Measurements from ENCODE around the gene CLDN5. TPM values are rescaled to one million over a fixed set of nuclear protein-coding genes. Genes with fewer than 3 reads are reported as not detected.

CLDN5 gene
- 100 to 1,000 TPM in 3 of 4 donors, 10 to 100 TPM in 1; 65.7 to 671 (median 224) TPM for total RNA-seq

DNA sequence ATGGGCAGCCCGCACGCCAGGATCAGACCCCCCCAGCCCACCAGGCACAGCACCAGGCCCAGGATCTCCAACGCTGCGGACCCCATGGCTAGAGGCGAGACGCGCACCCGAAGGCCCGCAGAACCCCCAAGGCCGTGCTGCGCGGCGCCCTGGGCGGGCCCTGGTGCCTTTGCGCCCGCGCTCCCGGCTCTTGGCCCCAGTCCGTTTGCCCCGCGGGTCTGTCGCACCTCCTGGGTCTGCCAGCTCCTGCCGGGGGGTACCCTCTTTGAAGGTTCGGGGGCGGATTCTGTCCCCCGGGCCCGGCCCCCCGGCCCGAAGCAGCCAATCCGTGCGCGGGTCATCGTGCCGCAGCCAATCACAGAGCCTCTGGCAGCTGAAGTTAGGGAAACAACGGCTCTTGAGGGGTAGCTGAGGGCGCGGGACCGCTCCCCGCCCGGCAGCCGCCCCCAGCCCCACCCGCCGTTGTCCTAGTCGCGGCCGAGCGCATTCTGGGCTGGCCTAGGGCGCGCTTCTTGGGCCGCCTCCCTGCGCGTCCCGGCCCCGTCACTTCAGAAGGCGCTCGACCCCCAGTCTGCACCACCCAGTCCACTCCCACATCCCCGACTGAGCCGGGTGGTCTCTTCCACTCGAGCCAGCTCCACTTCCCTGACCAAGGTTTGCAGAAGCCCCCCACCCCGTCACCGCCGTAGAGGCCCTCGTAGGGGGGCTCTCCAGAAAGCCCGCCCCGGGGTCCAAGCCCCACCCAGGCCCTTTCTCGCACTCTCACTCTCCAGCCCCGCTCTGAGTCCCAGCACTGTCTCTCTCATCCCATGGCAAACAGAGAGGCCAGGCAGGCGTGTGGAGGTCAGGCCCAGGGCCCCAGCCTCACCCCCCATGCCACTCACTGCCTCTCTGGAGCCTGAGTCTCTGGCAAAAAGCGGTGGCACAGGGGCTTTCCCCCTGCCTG, at the start of gene CLDN5:
Gene CLDN5, minus strand, starts transcription at position 241 of the 946 bp plus-strand sequence. Its CDS starts 155 bp downstream, at position 86.
- Histone ChIP-seq H3K4me3 (peak within 1 kb of the TSS; percentile 27 to 39), H3K27ac (peak within 1 kb of the TSS; percentile 59 to 83), H3K4me1 (peaks cover 0 to 9% of the 10 kb centered on the region in 2 donors), H3K27me3 (no peaks in the 10 kb centered on the region), H3K36me3 (no peaks in the 10 kb centered on the region), H3K9me3 (no peaks in the 10 kb centered on the region)
- intact Hi-C loops (cut with DNase I; ENCODE audit: low total_unique reads) = no loop called here
- peak; percentile 37 to 58 for DNase-seq
- TF ChIP-seq POLR2A (IDR thresholded peaks at IDR 0.05) = peak; percentile 45 to 69
- TF ChIP-seq, protein P1, sequence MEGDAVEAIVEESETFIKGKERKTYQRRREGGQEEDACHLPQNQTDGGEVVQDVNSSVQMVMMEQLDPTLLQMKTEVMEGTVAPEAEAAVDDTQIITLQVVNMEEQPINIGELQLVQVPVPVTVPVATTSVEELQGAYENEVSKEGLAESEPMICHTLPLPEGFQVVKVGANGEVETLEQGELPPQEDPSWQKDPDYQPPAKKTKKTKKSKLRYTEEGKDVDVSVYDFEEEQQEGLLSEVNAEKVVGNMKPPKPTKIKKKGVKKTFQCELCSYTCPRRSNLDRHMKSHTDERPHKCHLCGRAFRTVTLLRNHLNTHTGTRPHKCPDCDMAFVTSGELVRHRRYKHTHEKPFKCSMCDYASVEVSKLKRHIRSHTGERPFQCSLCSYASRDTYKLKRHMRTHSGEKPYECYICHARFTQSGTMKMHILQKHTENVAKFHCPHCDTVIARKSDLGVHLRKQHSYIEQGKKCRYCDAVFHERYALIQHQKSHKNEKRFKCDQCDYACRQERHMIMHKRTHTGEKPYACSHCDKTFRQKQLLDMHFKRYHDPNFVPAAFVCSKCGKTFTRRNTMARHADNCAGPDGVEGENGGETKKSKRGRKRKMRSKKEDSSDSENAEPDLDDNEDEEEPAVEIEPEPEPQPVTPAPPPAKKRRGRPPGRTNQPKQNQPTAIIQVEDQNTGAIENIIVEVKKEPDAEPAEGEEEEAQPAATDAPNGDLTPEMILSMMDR (IDR thresholded peaks at IDR 0.05) = no peak

DNA sequence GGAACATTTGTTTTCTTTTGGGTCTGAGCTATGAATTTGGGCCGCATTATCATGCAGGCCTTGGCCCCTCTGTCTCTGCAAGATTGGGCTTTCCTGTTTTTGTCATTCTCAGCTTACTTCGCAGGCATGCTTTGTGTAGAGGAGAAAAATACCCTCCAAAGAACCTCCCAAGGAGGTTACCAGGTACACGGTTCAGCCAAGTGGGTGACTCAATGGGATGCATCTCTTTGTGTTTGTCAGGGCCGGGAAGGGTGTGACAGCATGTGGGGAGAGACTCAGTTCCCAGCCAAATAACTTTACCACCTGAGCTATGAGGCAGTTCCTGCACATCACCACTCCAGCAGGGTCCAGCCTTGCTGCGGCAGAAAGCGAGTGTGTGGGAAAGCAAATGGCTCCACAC, 47.8 kb upstream of the CLDN5 start:
- intact Hi-C loops (cut with DNase I; ENCODE audit: low total_unique reads) = loop anchor here (10.0 kb wide), 1 partner anchor 57 kb away; no protein-coding TSS in a partner anchor
- H3K27ac ChIP-seq = peak overlapping the region in 1 of 2 donors; percentile 17
- no peaks in the 10 kb centered on the region for H3K4me1 ChIP-seq
- DNase-seq = no peak
- no peaks in the 10 kb centered on the region for H3K27me3 ChIP-seq
- TF ChIP-seq POLR2A (IDR thresholded peaks at IDR 0.05) = no peak
- TF ChIP-seq, protein P1 (IDR thresholded peaks at IDR 0.05) = no peak
- H3K36me3 ChIP-seq = no peaks in the 10 kb centered on the region
- H3K4me3 ChIP-seq = no peak overlapping the region
- no peaks in the 10 kb centered on the region for H3K9me3 ChIP-seq

GRCh38 chr22:19571207-19571795, 47.1 kb upstream of the CLDN5 start:
- Histone ChIP-seq H3K9me3 (no peaks in the 10 kb centered on the region), H3K4me1 (no peaks in the 10 kb centered on the region), H3K4me3 (no peak overlapping the region), H3K27me3 (no peaks in the 10 kb centered on the region), H3K27ac (peak overlapping the region in 1 of 2 donors; percentile 17), H3K36me3 (no peaks in the 10 kb centered on the region)
- no peak for DNase-seq
- TF ChIP-seq, protein P1 (IDR thresholded peaks at IDR 0.05) = no peak
- no peak for TF ChIP-seq POLR2A (IDR thresholded peaks at IDR 0.05)
- intact Hi-C loops (cut with DNase I; ENCODE audit: low total_unique reads) = loop anchor here (10.0 kb wide), 1 partner anchor 56 kb away; no protein-coding TSS in a partner anchor

- intact Hi-C loops (cut with DNase I; ENCODE audit: low total_unique reads) = loop anchor here (10.0 kb wide), 1 partner anchor 55 kb away; no protein-coding TSS in a partner anchor
- DNase-seq = no peak
- TF ChIP-seq POLR2A (IDR thresholded peaks at IDR 0.05) = no peak
- TF ChIP-seq, protein P1 (IDR thresholded peaks at IDR 0.05) = no peak
- Histone ChIP-seq H3K27me3 (no peaks in the 10 kb centered on the region), H3K9me3 (no peaks in the 10 kb centered on the region), H3K4me3 (no peak overlapping the region), H3K27ac (no peak overlapping the region), H3K36me3 (no peaks in the 10 kb centered on the region), H3K4me1 (no peaks in the 10 kb centered on the region)
Measured at GRCh38 chr22:19569976-19570375, 45.8 kb upstream of the CLDN5 start.

DNA sequence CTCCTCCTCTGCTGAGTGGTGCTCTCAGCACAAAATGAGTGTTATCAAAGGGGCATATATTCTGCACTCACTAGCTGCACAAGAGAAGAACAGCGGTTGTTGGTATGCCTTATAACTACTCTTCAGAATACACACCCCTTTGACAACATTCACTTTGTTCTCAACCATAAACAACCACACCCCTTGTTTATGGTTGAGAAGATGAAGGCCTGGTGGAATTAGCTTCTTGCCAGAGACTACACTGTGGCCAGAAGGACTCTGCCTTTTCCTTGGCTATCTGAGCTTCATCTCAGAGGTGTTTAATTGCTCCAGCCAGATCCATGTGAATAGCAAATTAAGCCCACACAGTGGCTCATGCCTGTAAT, 45.0 kb upstream of the CLDN5 start:
- H3K36me3 ChIP-seq = no peaks in the 10 kb centered on the region
- TF ChIP-seq POLR2A (IDR thresholded peaks at IDR 0.05) = no peak
- TF ChIP-seq, protein P1 (IDR thresholded peaks at IDR 0.05) = no peak
- intact Hi-C loops (cut with DNase I; ENCODE audit: low total_unique reads) = no loop called here
- no peak for DNase-seq
- H3K4me1 ChIP-seq = no peaks in the 10 kb centered on the region
- no peak overlapping the region for H3K4me3 ChIP-seq
- H3K9me3 ChIP-seq = no peaks in the 10 kb centered on the region
- H3K27ac ChIP-seq = no peak overlapping the region
- H3K27me3 ChIP-seq = no peaks in the 10 kb centered on the region
